Measurements from ENCODE around the gene AJAP1.
"Not testable (repeated sequence)": the region's sequence is repeated elsewhere in the genome, so short reads cannot be mapped to it uniquely, and the experiment has no call there.

Gene AJAP1

GRCh38 chr1:4657960-4658541 lies 3.6 kb downstream of the AJAP1 start:
- no peak for DNase-seq (ENCODE audit: low read depth)

GRCh38 chr1:4658643-4659628 lies 4.5 kb downstream of the AJAP1 start:
- DNase-seq (ENCODE audit: low read depth), result no peak

GRCh38 chr1:4660917-4661594 lies 6.6 kb downstream of the AJAP1 start:
- DNase-seq (ENCODE audit: low read depth), result no peak

- no peak for DNase-seq (ENCODE audit: low read depth)
These were observed 7.1 kb downstream of the AJAP1 start for GRCh38 chr1:4661595-4661917.

- DNase-seq (ENCODE audit: low read depth), result no peak
These were observed 7.8 kb downstream of the AJAP1 start for GRCh38 chr1:4662168-4662567.

GRCh38 chr1:4662723-4663122 lies 8.3 kb downstream of the AJAP1 start:
- no peak for DNase-seq (ENCODE audit: low read depth)

- no peak for DNase-seq (ENCODE audit: low read depth)
These were observed 9.7 kb downstream of the AJAP1 start for GRCh38 chr1:4664095-4664494.

- DNase-seq (ENCODE audit: low read depth), result no peak
These were observed 10.2 kb downstream of the AJAP1 start for GRCh38 chr1:4664606-4665005.

- DNase-seq (ENCODE audit: low read depth), result no peak
These were observed 11.0 kb downstream of the AJAP1 start for GRCh38 chr1:4665456-4665855.

GRCh38 chr1:4666683-4667082 lies 12.3 kb downstream of the AJAP1 start:
- DNase-seq (ENCODE audit: low read depth), result not testable (repeated sequence)

GRCh38 chr1:4668743-4669700 lies 14.6 kb downstream of the AJAP1 start:
- DNase-seq (ENCODE audit: low read depth), result no peak

- no peak for DNase-seq (ENCODE audit: low read depth)
These were observed 15.9 kb downstream of the AJAP1 start for GRCh38 chr1:4670265-4670664.

- no peak for DNase-seq (ENCODE audit: low read depth)
These were observed 17.4 kb downstream of the AJAP1 start for GRCh38 chr1:4671828-4672227.

- DNase-seq (ENCODE audit: low read depth), result no peak
These were observed 19.1 kb downstream of the AJAP1 start for GRCh38 chr1:4673494-4673893.

GRCh38 chr1:4674117-4674516 lies 19.7 kb downstream of the AJAP1 start:
- no peak for DNase-seq (ENCODE audit: low read depth)

GRCh38 chr1:4674676-4675075 lies 20.3 kb downstream of the AJAP1 start:
- no peak for DNase-seq (ENCODE audit: low read depth)

GRCh38 chr1:4675454-4676186 lies 21.2 kb downstream of the AJAP1 start:
- DNase-seq (ENCODE audit: low read depth), result no peak

- no peak for DNase-seq (ENCODE audit: low read depth)
These were observed 21.8 kb downstream of the AJAP1 start for GRCh38 chr1:4676253-4676652.

GRCh38 chr1:4677608-4678007 lies 23.2 kb downstream of the AJAP1 start:
- DNase-seq (ENCODE audit: low read depth), result no peak

- no peak for DNase-seq (ENCODE audit: low read depth)
These were observed 23.8 kb downstream of the AJAP1 start for GRCh38 chr1:4678066-4678717.

- no peak for DNase-seq (ENCODE audit: low read depth)
These were observed 26.6 kb downstream of the AJAP1 start for GRCh38 chr1:4681026-4681425.

Measured in fibroblast of the conjunctiva (primary cell).